Stomach (tissue), 9 donors: ENCODE measurements around the gene MRPL49. TPM values are rescaled to one million over a fixed set of nuclear protein-coding genes. Genes with fewer than 3 reads are reported as not detected.
"Not testable (repeated sequence)": the region's sequence is repeated elsewhere in the genome, so short reads cannot be mapped to it uniquely, and the experiment has no call there.

ENCODE experiments used
- DNase-seq, 2 donors: peaks; one replicate each; pipeline versions ENCODE4 v3.0.0 to v3.0.0-alpha.2; 2013 to 2019
- H3K27ac ChIP-seq, 5 donors: fragments of 200-600 bp in 4 of 5; sonication (generic) in 4 of 5; one replicate each; pipeline ENCODE4 v1.5.1; 2013 to 2019; ENCODE audit warnings: mild to moderate bottlenecking in 1 of 5, moderate library complexity in 1 of 5
- H3K27me3 ChIP-seq, 3 donors: fragments of 200-600 bp; sonication (generic); one replicate each; pipeline ENCODE4 v1.5.1; 2017 to 2019; ENCODE audit warnings: mixed run types in 1 of 3
- H3K36me3 ChIP-seq, 4 donors: fragments of 200-600 bp; sonication (generic); 1 replicate in 3 of 4; 2 replicates in 1 of 4; pipeline ENCODE4 v1.5.1; 2016 to 2019
- H3K4me1 ChIP-seq, 4 donors: fragments of 200-600 bp; sonication (generic); one replicate each; pipeline ENCODE4 v1.5.1; 2016 to 2019
- H3K4me3 ChIP-seq, 4 donors: fragments of 200-600 bp; sonication (generic) in 3 of 4; one replicate each; pipeline ENCODE4 v1.5.1; 2016 to 2019; ENCODE audit warnings: mild to moderate bottlenecking in 1 of 4
- H3K9me3 ChIP-seq, 4 donors: fragments of 200-600 bp; sonication (generic); one replicate each; pipeline ENCODE4 v1.5.1; 2016 to 2019
- CTCF ChIP-seq, 7 experiments: fragments of 450-650 bp in 4 of 7; fragments of 200-600 bp in 3 of 7; sonication (generic) in 3 of 7; IDR thresholded peaks; one replicate each; pipeline ENCODE4 v1.5.1; 2016 to 2019; ENCODE audit warnings: antibody characterized with exemption in 7 of 7, control low read depth in 2 of 7, mild to moderate bottlenecking in 1 of 7
- EP300 ChIP-seq: sonication (generic); formaldehyde crosslinking; IDR thresholded peaks from one replicate; pipeline ENCODE4 v1.6.1; 2017; ENCODE audit warnings: antibody characterized with exemption
- POLR2A ChIP-seq, 4 donors: fragments of 450-650 bp; IDR thresholded peaks; one replicate each; pipeline ENCODE4 v1.6.1; 2016; ENCODE audit warnings: antibody characterized with exemption in 4 of 4, control low read depth in 2 of 4, mild to moderate bottlenecking in 1 of 4, moderate library complexity in 1 of 4
- POLR2AphosphoS5 ChIP-seq, 3 donors: sonication (generic); formaldehyde crosslinking; IDR thresholded peaks; one replicate each; pipeline ENCODE4 v1.6.1; 2016; ENCODE audit warnings: antibody characterized with exemption in 3 of 3
- WGBS, 5 donors: extraction: QIAGEN DNeasy Blood & Tissue Kit in 3 of 5; methylation state at CpG; one replicate each; pipeline versions ENCODE4 v1.1.5 to v1.1.7; 2013 to 2018; 5-methylcytosine and 5-hydroxymethylcytosine counted together
- intact Hi-C: fragments of 100-400 bp; cut with DNase I; formaldehyde crosslinking; loops from one replicate; pipeline ENCODE4 v1.15.1; 2023; ENCODE audit warnings: low total_unique reads
- polyA plus RNA-seq, 3 donors: library from polyadenylated mRNA; stranded (reverse); fragments of 200-250 nt; gene quantifications; one replicate each; pipeline ENCODE4 v1.2.3, GENCODE V29; 2013
- small RNA-seq, 4 donors: library from RNA; depleted of rRNA; stranded (forward); fragments of <200 nt; gene quantifications; one replicate each; pipeline ENCODE3, GENCODE V24; 2016
- total RNA-seq, 5 donors: library from RNA; depleted of rRNA; stranded (reverse); fragments of >200 nt; gene quantifications; one replicate each; pipeline versions ENCODE4 v1.1.0 to v1.2.3, GENCODE V29; 2014 to 2016
- donor health status: healthy with polysubstance abuse.
- donor health status: Bipolar disorder and iron deficiency.
- donor health status: healthy.

Gene MRPL49
- total and polyA plus RNA-seq, 8 donors, result 22.8 to 75.9 (median 37.8) TPM

- H3K27me3 ChIP-seq, result no peaks in the 10 kb centered on the region
- peaks cover 0 to 7% (median 3%) of the 10 kb centered on the region in 4 donors for H3K4me1 ChIP-seq
- no peak overlapping the region for H3K4me3 ChIP-seq
- TF ChIP-seq POLR2AphosphoS5 (IDR thresholded peaks at IDR 0.05), result no peak
- no peaks in the 10 kb centered on the region for H3K9me3 ChIP-seq
- intact Hi-C loops, result no loop called here
- DNase-seq, result no peak
- H3K36me3 ChIP-seq, result no peaks in the 10 kb centered on the region
- H3K27ac ChIP-seq, result no peak overlapping the region
- WGBS, 5 donors, result 65 to 74% (median 71%) methylated on average over 11 of the region's 11 CpGs
Measured at GRCh38 chr11:65169164-65169641, 47.1 kb downstream of the MRPL49 start.

GRCh38 chr11:65170058-65170534 lies 48.0 kb downstream of the MRPL49 start, which contains the start of gene SPDYC:
SPDYC (plus strand) TSS chr11:65170233; CDS start chr11:65171358, 1,125 bp downstream.
- TF ChIP-seq POLR2AphosphoS5 (IDR thresholded peaks at IDR 0.05) (no peak), EP300 (no peak), POLR2A (IDR thresholded peaks at IDR 0.05) (no peak), CTCF (IDR thresholded peaks at IDR 0.05) (no peak)
- Histone ChIP-seq H3K9me3 (no peaks in the 10 kb centered on the region), H3K27ac (no peak within 1 kb of the TSS), H3K27me3 (no peaks in the 10 kb centered on the region), H3K36me3 (no peaks in the 10 kb centered on the region), H3K4me3 (no peak within 1 kb of the TSS), H3K4me1 (peaks cover 0 to 7% (median 3%) of the 10 kb centered on the region in 4 donors)
- intact Hi-C loops, result loop anchor here (10.0 kb wide), 1 partner anchor 45 kb away; the partner anchor contains the start of genes FAU and MRPL49
- DNase-seq, result no peak
- WGBS, 5 donors, result 89 to 95% (median 94%) methylated on average over 14 to 21 of the region's 21 CpGs

GRCh38 chr11:65172600-65172999 lies 50.5 kb downstream of the MRPL49 start:
- WGBS, 5 donors, result 80 to 88% (median 85%) methylated on average over 10 of the region's 10 CpGs
- DNase-seq, result no peak
- no peaks in the 10 kb centered on the region for H3K27me3 ChIP-seq
- no peaks in the 10 kb centered on the region for H3K36me3 ChIP-seq
- no peak overlapping the region for H3K27ac ChIP-seq
- H3K4me3 ChIP-seq, result no peak overlapping the region
- no peak for TF ChIP-seq POLR2AphosphoS5 (IDR thresholded peaks at IDR 0.05)
- TF ChIP-seq CTCF (IDR thresholded peaks at IDR 0.05), result no peak
- TF ChIP-seq POLR2A (IDR thresholded peaks at IDR 0.05), result no peak
- TF ChIP-seq EP300, result no peak
- no peaks in the 10 kb centered on the region for H3K4me1 ChIP-seq
- no peaks in the 10 kb centered on the region for H3K9me3 ChIP-seq
- intact Hi-C loops, result loop anchor here (10.0 kb wide), 1 partner anchor 48 kb away; the partner anchor contains the start of genes FAU and MRPL49

GRCh38 chr11:65174571-65175010 lies 52.5 kb downstream of the MRPL49 start:
- not testable (repeated sequence) for H3K4me3 ChIP-seq, H3K27ac ChIP-seq, H3K36me3 ChIP-seq, H3K4me1 ChIP-seq, DNase-seq, H3K9me3 ChIP-seq, H3K27me3 ChIP-seq
- 28 to 42% (median 33%) methylated on average over 2 of the region's 2 CpGs for WGBS, 5 donors
- intact Hi-C loops, result loop anchor here (10.0 kb wide), 1 partner anchor 50 kb away; the partner anchor contains the start of genes FAU and MRPL49

Small RNA genes within 50 kb of the gene (small RNA-seq; reads per million reads assigned to genes)
- 0 reads per million in 4 donors for gene HIGD1AP10
- 0 reads per million in 4 donors for gene PDCL2P2
- gene RNU2-23P, result 0 to 0.83 (median 0.15) reads per million in 4 donors

Other genes starting within 250 kb of the MRPL49 start
- 100 to 1,000 TPM in 2 of 5 donors, 10 to 100 TPM in 3; 23.3 to 160 (median 56.2) TPM for gene EHD1, start 243.7 kb upstream of the MRPL49 start, total RNA-seq
- gene EHD1, start 243.7 kb upstream of the MRPL49 start, polyA plus RNA-seq, result 10 to 100 TPM; 17.9 to 24.6 (median 19.4) TPM
- 10 to 100 TPM; 14.3 to 77.6 (median 46.1) TPM for gene ATG2A, start 205.1 kb upstream of the MRPL49 start, total RNA-seq
- gene ATG2A, start 205.1 kb upstream of the MRPL49 start, polyA plus RNA-seq, result 10 to 100 TPM; 12.2 to 18.7 (median 16.3) TPM
- 10 to 100 TPM in 4 of 5 donors, 1 to 10 TPM in 1; 6.6 to 75.6 (median 25.7) TPM for gene PPP2R5B, start 197.6 kb upstream of the MRPL49 start, total RNA-seq
- 10 to 100 TPM in 2 of 3 donors, 1 to 10 TPM in 1; 9.8 to 13.8 (median 12.3) TPM for gene PPP2R5B, start 197.6 kb upstream of the MRPL49 start, polyA plus RNA-seq
- not detected for gene GPHA2, start 186.4 kb upstream of the MRPL49 start, total RNA-seq
- under 1 TPM in 2 of 3 donors, not detected in 1; 0.30 to 0.50 TPM for gene GPHA2, start 186.4 kb upstream of the MRPL49 start, polyA plus RNA-seq
- gene MAJIN, start 150.2 kb upstream of the MRPL49 start, total RNA-seq, result not detected
- gene MAJIN, start 150.2 kb upstream of the MRPL49 start, polyA plus RNA-seq, result under 1 TPM in 1 of 3 donors, not detected in 2; 0.20 TPM
- gene BATF2, start 125.3 kb upstream of the MRPL49 start, total RNA-seq, result 10 to 100 TPM in 1 of 5 donors, 1 to 10 TPM in 2, under 1 TPM in 1, not detected in 1; 0.73 to 29.5 (median 3.0) TPM
- gene BATF2, start 125.3 kb upstream of the MRPL49 start, polyA plus RNA-seq, result 10 to 100 TPM in 1 of 3 donors, 1 to 10 TPM in 2; 3.4 to 10.8 (median 4.5) TPM
- gene ARL2, start 108.2 kb upstream of the MRPL49 start, total RNA-seq, result 100 to 1,000 TPM in 2 of 5 donors, 10 to 100 TPM in 2, 1 to 10 TPM in 1; 4.9 to 237 (median 57.2) TPM
- gene ARL2, start 108.2 kb upstream of the MRPL49 start, polyA plus RNA-seq, result 100 to 1,000 TPM in 1 of 3 donors, 10 to 100 TPM in 2; 88.3 to 119 (median 98.0) TPM
- 10 to 100 TPM in 4 of 5 donors, 1 to 10 TPM in 1; 4.2 to 45.8 (median 13.3) TPM for gene SNX15, start 94.9 kb upstream of the MRPL49 start, total RNA-seq
- 10 to 100 TPM; 18.7 to 22.5 (median 20.0) TPM for gene SNX15, start 94.9 kb upstream of the MRPL49 start, polyA plus RNA-seq
- 10 to 100 TPM in 2 of 5 donors, 1 to 10 TPM in 3; 1.8 to 97.6 (median 6.7) TPM for gene SAC3D1, start 81.1 kb upstream of the MRPL49 start, total RNA-seq
- 10 to 100 TPM in 2 of 3 donors, 1 to 10 TPM in 1; 8.9 to 14.5 (median 14.4) TPM for gene SAC3D1, start 81.1 kb upstream of the MRPL49 start, polyA plus RNA-seq
- 10 to 100 TPM in 2 of 5 donors, 1 to 10 TPM in 2, not detected in 1; 1.3 to 65.2 (median 18.1) TPM for gene NAALADL1, start 63.8 kb upstream of the MRPL49 start, total RNA-seq
- gene NAALADL1, start 63.8 kb upstream of the MRPL49 start, polyA plus RNA-seq, result 10 to 100 TPM in 2 of 3 donors, 1 to 10 TPM in 1; 6.7 to 10.8 (median 10.0) TPM
- gene CDCA5, start 38.3 kb upstream of the MRPL49 start, total RNA-seq, result 1 to 10 TPM; 1.4 to 9.1 (median 2.2) TPM
- 1 to 10 TPM; 3.5 to 6.7 (median 4.6) TPM for gene CDCA5, start 38.3 kb upstream of the MRPL49 start, polyA plus RNA-seq
- 10 to 100 TPM; 17.6 to 62.0 (median 28.8) TPM for gene ZFPL1, start 38.1 kb upstream of the MRPL49 start, total RNA-seq
- 10 to 100 TPM; 36.7 to 38.6 (median 37.4) TPM for gene ZFPL1, start 38.1 kb upstream of the MRPL49 start, polyA plus RNA-seq
- 1,000 to 10,000 TPM in 1 of 5 donors, 100 to 1,000 TPM in 4; 174 to 2,272 (median 234) TPM for gene VPS51, start 26.1 kb upstream of the MRPL49 start, total RNA-seq
- gene VPS51, start 26.1 kb upstream of the MRPL49 start, polyA plus RNA-seq, result 100 to 1,000 TPM; 124 to 135 (median 128) TPM
- gene TM7SF2, start 10.4 kb upstream of the MRPL49 start, total RNA-seq, result 100 to 1,000 TPM in 1 of 5 donors, 10 to 100 TPM in 3, 1 to 10 TPM in 1; 7.6 to 118 (median 19.6) TPM
- 10 to 100 TPM; 38.6 to 65.2 (median 51.9) TPM for gene TM7SF2, start 10.4 kb upstream of the MRPL49 start, polyA plus RNA-seq
- 100 to 1,000 TPM in 1 of 5 donors, 10 to 100 TPM in 1, 1 to 10 TPM in 2, not detected in 1; 2.4 to 130 (median 39.9) TPM for gene ZNHIT2, start 4.6 kb upstream of the MRPL49 start, total RNA-seq
- gene ZNHIT2, start 4.6 kb upstream of the MRPL49 start, polyA plus RNA-seq, result 10 to 100 TPM; 18.0 to 20.0 (median 18.9) TPM
- gene FAU, start 187 bp upstream of the MRPL49 start, total RNA-seq, result 1,000 to 10,000 TPM in 1 of 5 donors, 100 to 1,000 TPM in 4; 456 to 1,872 (median 566) TPM
- gene FAU, start 187 bp upstream of the MRPL49 start, polyA plus RNA-seq, result 1,000 to 10,000 TPM; 1,111 to 1,352 (median 1,208) TPM
- gene SYVN1, start 12.2 kb downstream of the MRPL49 start, total RNA-seq, result 10 to 100 TPM; 20.0 to 75.3 (median 64.9) TPM
- gene SYVN1, start 12.2 kb downstream of the MRPL49 start, polyA plus RNA-seq, result 10 to 100 TPM in 2 of 3 donors, 1 to 10 TPM in 1; 7.2 to 18.5 (median 13.4) TPM
- not detected for gene SPDYC, start 47.9 kb downstream of the MRPL49 start, total RNA-seq
- gene SPDYC, start 47.9 kb downstream of the MRPL49 start, polyA plus RNA-seq, result not detected
- gene CAPN1, start 59.6 kb downstream of the MRPL49 start, total RNA-seq, result 100 to 1,000 TPM in 3 of 5 donors, 10 to 100 TPM in 2; 79.5 to 325 (median 155) TPM
- gene CAPN1, start 59.6 kb downstream of the MRPL49 start, polyA plus RNA-seq, result 100 to 1,000 TPM in 2 of 3 donors, 10 to 100 TPM in 1; 96.1 to 234 (median 112) TPM
- 10 to 100 TPM in 2 of 5 donors, 1 to 10 TPM in 3; 1.7 to 17.0 (median 5.5) TPM for gene POLA2, start 139.6 kb downstream of the MRPL49 start, total RNA-seq
- gene POLA2, start 139.6 kb downstream of the MRPL49 start, polyA plus RNA-seq, result 10 to 100 TPM in 2 of 3 donors, 1 to 10 TPM in 1; 8.6 to 11.2 (median 10.3) TPM
- 10 to 100 TPM in 2 of 5 donors, 1 to 10 TPM in 1, under 1 TPM in 1, not detected in 1; 0.89 to 18.3 (median 8.3) TPM for gene CDC42EP2, start 192.5 kb downstream of the MRPL49 start, total RNA-seq
- 10 to 100 TPM; 13.8 to 22.0 (median 18.4) TPM for gene CDC42EP2, start 192.5 kb downstream of the MRPL49 start, polyA plus RNA-seq
- 10 to 100 TPM; 14.7 to 92.8 (median 35.1) TPM for gene DPF2, start 211.5 kb downstream of the MRPL49 start, total RNA-seq
- gene DPF2, start 211.5 kb downstream of the MRPL49 start, polyA plus RNA-seq, result 10 to 100 TPM; 14.9 to 22.6 (median 19.6) TPM
- 1 to 10 TPM in 1 of 5 donors, not detected in 4; 4.5 TPM for gene TIGD3, start 232.4 kb downstream of the MRPL49 start, total RNA-seq
- gene TIGD3, start 232.4 kb downstream of the MRPL49 start, polyA plus RNA-seq, result under 1 TPM in 2 of 3 donors, not detected in 1; 0.25 to 0.44 TPM